CD14-positive monocyte (primary cell): ENCODE measurements around the gene RDH5. TPM values are rescaled to one million over a fixed set of nuclear protein-coding genes. Genes with fewer than 3 reads are reported as not detected.
A peak's percentile ranks its signal among the peaks of the same experiment; 100 is the strongest.

Source experiments
- DNase-seq, 3 donors: peaks; one replicate each; pipeline ENCODE4 v3.0.0-alpha.2; 2011 to 2022
- H2AFZ ChIP-seq: 2 replicates; pipeline ENCODE4 v1.6.0; 2012; ENCODE audit warnings: mild to moderate bottlenecking, low read depth, low read length, inconsistent platforms; ENCODE audit not compliant: insufficient read depth, poor library complexity, severe bottlenecking
- H3K27ac ChIP-seq, 2 donors: 1 replicate in 1 of 2; 2 replicates in 1 of 2; pipeline ENCODE4 v1.5.1; 2012 to 2013; ENCODE audit warnings: low read length in 2 of 2, control low read depth in 1 of 2, inconsistent platforms in 1 of 2, low read depth in 1 of 2, mild to moderate bottlenecking in 1 of 2
- H3K27me3 ChIP-seq, 2 donors: one replicate each; pipeline versions ENCODE4 v1.6.0 to v1.6.1; 2011 to 2013; ENCODE audit warnings: low read length in 2 of 2; ENCODE audit not compliant: control insufficient read depth in 2 of 2, insufficient read depth in 2 of 2
- H3K36me3 ChIP-seq, 2 donors: replicated peaks in 1 of 2; 1 replicate in 1 of 2; 2 replicates in 1 of 2; pipeline versions ENCODE4 v1.5.1 to v1.6.1; 2012 to 2013; ENCODE audit warnings: low read length in 2 of 2, control low read depth in 1 of 2, inconsistent platforms in 1 of 2, mild to moderate bottlenecking in 1 of 2; ENCODE audit not compliant: insufficient read depth in 2 of 2, control insufficient read depth in 1 of 2
- H3K4me1 ChIP-seq, 2 donors: 1 replicate in 1 of 2; 2 replicates in 1 of 2; pipeline versions ENCODE4 v1.5.1 to v1.6.1; 2012 to 2013; ENCODE audit warnings: low read length in 2 of 2, control low read depth in 1 of 2, inconsistent platforms in 1 of 2, mild to moderate bottlenecking in 1 of 2, moderate library complexity in 1 of 2; ENCODE audit not compliant: insufficient read depth in 2 of 2, control insufficient read depth in 1 of 2
- H3K4me2 ChIP-seq: replicated peaks from 2 replicates; pipeline ENCODE3; 2012; ENCODE audit warnings: low read length, moderate library complexity, mild to moderate bottlenecking; ENCODE audit not compliant: poor library complexity, severe bottlenecking; ENCODE audit errors: extremely low read depth
- H3K4me3 ChIP-seq, 3 experiments: fragments of 200-600 bp in 1 of 3; sonication (generic) in 1 of 3; replicated peaks in 1 of 3; 1 replicate in 2 of 3; 2 replicates in 1 of 3; pipeline ENCODE4 v1.5.1; 2011 to 2013; ENCODE audit warnings: low read length in 3 of 3, mild to moderate bottlenecking in 3 of 3, control low read depth in 2 of 3, low read depth in 2 of 3, inconsistent platforms in 1 of 3, moderate library complexity in 1 of 3
- H3K79me2 ChIP-seq: 2 replicates; pipeline ENCODE4 v1.6.0; 2012; ENCODE audit warnings: mild to moderate bottlenecking, control low read depth, inconsistent platforms, low read length, moderate library complexity; ENCODE audit not compliant: insufficient read depth
- H3K9ac ChIP-seq: 2 replicates; pipeline ENCODE4 v1.6.0; 2017; ENCODE audit warnings: low read length, mild to moderate bottlenecking; ENCODE audit not compliant: insufficient read depth, poor library complexity, severe bottlenecking
- H3K9me3 ChIP-seq, 2 donors: replicated peaks in 1 of 2; 1 replicate in 1 of 2; 2 replicates in 1 of 2; pipeline versions ENCODE4 v1.5.1 to v1.6.1; 2012 to 2013; ENCODE audit warnings: low read length in 2 of 2, control low read depth in 1 of 2; ENCODE audit not compliant: control insufficient read depth in 1 of 2, insufficient read depth in 1 of 2
- H4K20me1 ChIP-seq: 2 replicates; pipeline ENCODE4 v1.6.0; 2012; ENCODE audit warnings: mild to moderate bottlenecking, low read length, control low read depth, moderate library complexity; ENCODE audit not compliant: insufficient read depth
- H3K27ac Mint-ChIP-seq, 7 donors: one replicate each; pipeline ENCODE4 v1.8.0; 2020; ENCODE audit warnings: mild to moderate bottlenecking in 7 of 7, mixed read lengths in 7 of 7, moderate library complexity in 6 of 7, inconsistent platforms in 2 of 7
- H3K27me3 Mint-ChIP-seq, 3 donors: one replicate each; pipeline ENCODE4 v1.8.0; 2021 to 2022; ENCODE audit warnings: low read depth in 3 of 3, mild to moderate bottlenecking in 3 of 3, mixed read lengths in 3 of 3, moderate library complexity in 3 of 3, inconsistent platforms in 1 of 3
- H3K36me3 Mint-ChIP-seq, 2 donors: one replicate each; pipeline ENCODE4 v1.8.0; 2020; ENCODE audit warnings: mixed read lengths in 2 of 2, inconsistent platforms in 1 of 2, mild to moderate bottlenecking in 1 of 2
- H3K4me1 Mint-ChIP-seq: one replicate; pipeline ENCODE4 v1.8.0; 2020; ENCODE audit warnings: mild to moderate bottlenecking, mixed read lengths
- H3K4me3 Mint-ChIP-seq, 2 donors: one replicate each; pipeline ENCODE4 v1.8.0; 2020; ENCODE audit warnings: mild to moderate bottlenecking in 2 of 2, mixed read lengths in 2 of 2, moderate library complexity in 1 of 2
- H3K9me3 Mint-ChIP-seq, 7 donors: one replicate each; pipeline ENCODE4 v1.8.0; 2020 to 2022; ENCODE audit warnings: mixed read lengths in 7 of 7, mild to moderate bottlenecking in 6 of 7, moderate library complexity in 6 of 7, inconsistent platforms in 2 of 7
- WGBS: methylation state at CpG from one replicate; pipeline ENCODE4 v1.1.5; 2013; ENCODE audit warnings: missing lambda C conversion rate; ENCODE audit not compliant: insufficient coverage; 5-methylcytosine and 5-hydroxymethylcytosine counted together
- intact Hi-C, 2 donors: fragments of 100-400 bp; cut with micrococcal nuclease; formaldehyde crosslinking; loops; one replicate each; pipeline versions ENCODE4 v1.15.0 to v1.15.1; 2023
- polyA plus RNA-seq, 3 donors: library from polyadenylated mRNA; depleted of rRNA in 1 of 3; unstranded in 2 of 3; stranded (reverse) in 1 of 3; fragments of 300-500 nt in 2 of 3; fragments of >200 nt in 1 of 3; fragmentation: Illumina TruSeq in 2 of 3; gene quantifications; 1 replicate in 2 of 3; 2 replicates in 1 of 3; pipeline ENCODE4 v1.2.3, GENCODE V29; 2012 to 2021
- TF ChIP-seq, protein P1 (sequence below): fragments of 200-600 bp; IDR thresholded peaks from one replicate; pipeline ENCODE4 v1.8.0; 2022; ENCODE audit warnings: antibody characterized with exemption, mild to moderate bottlenecking

RDH5 gene
- polyA plus RNA-seq, 3 donors = 1.2 to 10.4 (median 1.2) TPM

GRCh38 chr12:55723516-55724225 lies 3.5 kb downstream of the RDH5 start:
- Histone ChIP-seq H3K4me3 (no peak overlapping the region), H3K4me1 (peaks cover 19 to 47% of the 10 kb centered on the region in 2 donors), H3K27ac (no peak overlapping the region), H4K20me1 (peaks cover 68% of the 10 kb centered on the region), H3K9ac (no peak overlapping the region), H3K79me2 (peaks cover 42% of the 10 kb centered on the region), H2AFZ (no peak overlapping the region), H3K4me2 (no peak overlapping the region), H3K27me3 (no peaks in the 10 kb centered on the region), H3K36me3 (peaks cover 38 to 83% of the 10 kb centered on the region in 2 donors), H3K9me3 (no peaks in the 10 kb centered on the region)
- no peaks in the 10 kb centered on the region for H3K27me3 Mint-ChIP-seq
- peaks cover 57 to 74% of the 10 kb centered on the region in 2 donors for H3K36me3 Mint-ChIP-seq
- H3K4me1 Mint-ChIP-seq = peaks cover 55% of the 10 kb centered on the region
- TF ChIP-seq, protein P1, sequence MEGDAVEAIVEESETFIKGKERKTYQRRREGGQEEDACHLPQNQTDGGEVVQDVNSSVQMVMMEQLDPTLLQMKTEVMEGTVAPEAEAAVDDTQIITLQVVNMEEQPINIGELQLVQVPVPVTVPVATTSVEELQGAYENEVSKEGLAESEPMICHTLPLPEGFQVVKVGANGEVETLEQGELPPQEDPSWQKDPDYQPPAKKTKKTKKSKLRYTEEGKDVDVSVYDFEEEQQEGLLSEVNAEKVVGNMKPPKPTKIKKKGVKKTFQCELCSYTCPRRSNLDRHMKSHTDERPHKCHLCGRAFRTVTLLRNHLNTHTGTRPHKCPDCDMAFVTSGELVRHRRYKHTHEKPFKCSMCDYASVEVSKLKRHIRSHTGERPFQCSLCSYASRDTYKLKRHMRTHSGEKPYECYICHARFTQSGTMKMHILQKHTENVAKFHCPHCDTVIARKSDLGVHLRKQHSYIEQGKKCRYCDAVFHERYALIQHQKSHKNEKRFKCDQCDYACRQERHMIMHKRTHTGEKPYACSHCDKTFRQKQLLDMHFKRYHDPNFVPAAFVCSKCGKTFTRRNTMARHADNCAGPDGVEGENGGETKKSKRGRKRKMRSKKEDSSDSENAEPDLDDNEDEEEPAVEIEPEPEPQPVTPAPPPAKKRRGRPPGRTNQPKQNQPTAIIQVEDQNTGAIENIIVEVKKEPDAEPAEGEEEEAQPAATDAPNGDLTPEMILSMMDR = no peak
- peaks cover 0 to 4% (median 0%) of the 10 kb centered on the region in 7 donors for H3K9me3 Mint-ChIP-seq
- intact Hi-C loops = loop anchor here in 1 of 2 donors (5.0 kb wide), 1 partner anchor 66 kb away; no protein-coding TSS in a partner anchor
- 91% methylated on average over 10 of the region's 10 CpGs for WGBS
- H3K27ac Mint-ChIP-seq = peak overlapping the region in 3 of 7 donors; percentile 35 to 57 (median 53)
- DNase-seq = no peak
- no peak overlapping the region for H3K4me3 Mint-ChIP-seq

DNA sequence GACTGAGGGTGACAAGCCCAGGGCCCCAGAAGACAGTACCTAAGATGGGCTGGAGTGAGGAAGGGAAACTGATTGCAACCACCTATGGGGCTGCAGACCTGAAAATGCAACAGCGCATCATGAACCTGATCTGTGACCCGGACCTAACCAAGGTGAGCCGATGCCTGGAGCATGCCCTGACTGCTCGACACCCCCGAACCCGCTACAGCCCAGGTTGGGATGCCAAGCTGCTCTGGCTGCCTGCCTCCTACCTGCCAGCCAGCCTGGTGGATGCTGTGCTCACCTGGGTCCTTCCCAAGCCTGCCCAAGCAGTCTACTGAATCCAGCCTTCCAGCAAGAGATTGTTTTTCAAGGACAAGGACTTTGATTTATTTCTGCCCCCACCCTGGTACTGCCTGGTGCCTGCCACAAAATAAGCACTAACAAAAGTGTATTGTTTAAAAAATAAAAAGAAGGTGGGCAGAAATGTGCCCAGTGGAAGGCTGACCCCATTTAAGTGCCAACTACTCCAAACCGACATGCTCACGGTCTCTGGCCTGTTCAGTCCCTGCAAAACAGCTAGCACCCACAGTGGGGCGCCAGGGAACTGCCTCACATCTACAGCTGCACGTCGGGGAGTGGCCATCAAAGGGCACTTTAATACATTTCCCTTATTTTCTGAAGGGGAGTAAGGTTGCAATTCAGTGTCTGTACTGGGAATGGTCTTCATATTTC lies 4.2 kb downstream of the RDH5 start:
- H3K9me3 ChIP-seq = no peaks in the 10 kb centered on the region
- H3K27me3 ChIP-seq = no peaks in the 10 kb centered on the region
- no peak overlapping the region for H2AFZ ChIP-seq
- TF ChIP-seq, protein P1 = peak; percentile 77
- Mint-ChIP-seq H3K36me3 (peaks cover 51 to 67% of the 10 kb centered on the region in 2 donors), H3K27me3 (no peaks in the 10 kb centered on the region), H3K4me1 (peaks cover 51% of the 10 kb centered on the region), H3K4me3 (no peak overlapping the region), H3K27ac (peak overlapping the region in 6 of 7 donors; percentile 6 to 76 (median 54)), H3K9me3 (peaks cover 0 to 4% (median 0%) of the 10 kb centered on the region in 7 donors)
- DNase-seq = peak; percentile 68 to 72 (median 70)
- no peak overlapping the region for H3K4me2 ChIP-seq
- no peak overlapping the region for H3K9ac ChIP-seq
- H3K4me3 ChIP-seq = no peak overlapping the region
- WGBS = 85% methylated on average over 7 of the region's 11 CpGs
- intact Hi-C loops = loop anchor here in 1 of 2 donors (5.0 kb wide), 1 partner anchor 67 kb away; no protein-coding TSS in a partner anchor
- H3K36me3 ChIP-seq = peaks cover 30 to 76% of the 10 kb centered on the region in 2 donors
- H3K4me1 ChIP-seq = peaks cover 19 to 42% of the 10 kb centered on the region in 2 donors
- peaks cover 61% of the 10 kb centered on the region for H4K20me1 ChIP-seq
- H3K79me2 ChIP-seq = peaks cover 42% of the 10 kb centered on the region
- H3K27ac ChIP-seq = no peak overlapping the region
